Measurements from ENCODE around the gene MANSC1.
A peak's percentile ranks its signal among the peaks of the same experiment; 100 is the strongest.
"Not testable (repeated sequence)": the region's sequence is repeated elsewhere in the genome, so short reads cannot be mapped to it uniquely, and the experiment has no call there.

MANSC1 gene

GRCh38 chr12:12364787-12365445 lies 14.9 kb upstream of the MANSC1 start:
- DNase-seq = no peak

GRCh38 chr12:12358528-12358927 lies 8.5 kb upstream of the MANSC1 start:
- no peak for DNase-seq

- no peak for DNase-seq
These were observed 7.8 kb upstream of the MANSC1 start for GRCh38 chr12:12357719-12358461.

GRCh38 chr12:12356896-12357718 lies 7.1 kb upstream of the MANSC1 start, which contains the start of gene BORCS5:
BORCS5 (plus strand) TSS chr12:12357078; CDS start chr12:12357452, 374 bp downstream.
- peak; percentile 96 for DNase-seq

- DNase-seq = no peak
These were observed 6.4 kb upstream of the MANSC1 start for GRCh38 chr12:12356467-12356895.

GRCh38 chr12:12353807-12354206 lies 3.8 kb upstream of the MANSC1 start:
- no peak for DNase-seq

GRCh38 chr12:12353276-12353675 lies 3.2 kb upstream of the MANSC1 start:
- DNase-seq = no peak

- DNase-seq = not testable (repeated sequence)
These were observed 1.6 kb upstream of the MANSC1 start for GRCh38 chr12:12351468-12352185.

GRCh38 chr12:12350868-12351463 lies 924 bp upstream of the MANSC1 start:
- no peak for DNase-seq

GRCh38 chr12:12338527-12339168 lies 11.4 kb downstream of the MANSC1 start:
- DNase-seq = no peak

GRCh38 chr12:12336511-12336910 lies 13.5 kb downstream of the MANSC1 start:
- no peak for DNase-seq

GRCh38 chr12:12336049-12336411 lies 14.0 kb downstream of the MANSC1 start:
- no peak for DNase-seq

- DNase-seq = peak; percentile 60
These were observed 15.5 kb downstream of the MANSC1 start for GRCh38 chr12:12334367-12335040.

GRCh38 chr12:12333407-12334366 lies 16.4 kb downstream of the MANSC1 start:
- peak; percentile 93 for DNase-seq

- DNase-seq = peak; percentile 10
These were observed 18.1 kb downstream of the MANSC1 start for GRCh38 chr12:12331896-12332295.

GRCh38 chr12:12331244-12331771 lies 18.7 kb downstream of the MANSC1 start:
- no peak for DNase-seq

- peak; percentile 63 for DNase-seq
These were observed 22.2 kb downstream of the MANSC1 start for GRCh38 chr12:12327802-12328201.

GRCh38 chr12:12326262-12326661 lies 23.8 kb downstream of the MANSC1 start:
- no peak for DNase-seq

- DNase-seq = no peak
These were observed 26.5 kb downstream of the MANSC1 start for GRCh38 chr12:12323591-12323990.

- DNase-seq = no peak
These were observed 26.9 kb downstream of the MANSC1 start for GRCh38 chr12:12323118-12323517.

All from NCI-H774 (cell line).